HG02938 (cell line): ENCODE data around the gene CCBE1.
"Not testable (repeated sequence)": the region's sequence is repeated elsewhere in the genome, so short reads cannot be mapped to it uniquely, and the experiment has no call there.

Source experiments
- ATAC-seq: cut with Tn5 transposase; IDR thresholded peaks from one replicate; pipeline ENCODE4 v1.9.1; 2021; ENCODE audit warnings: mild to moderate bottlenecking, moderate library complexity; ENCODE audit not compliant: unreplicated experiment

Gene CCBE1

GRCh38 chr18:59658941-59659340 is 38.3 kb downstream of the CCBE1 start:
- no peak for ATAC-seq

GRCh38 chr18:59657012-59657411 is 40.2 kb downstream of the CCBE1 start:
- ATAC-seq, result no peak

- ATAC-seq, result no peak
These were observed 40.8 kb downstream of the CCBE1 start for GRCh38 chr18:59656373-59656887.

- ATAC-seq, result no peak
These were observed 41.5 kb downstream of the CCBE1 start for GRCh38 chr18:59655676-59656075.

- no peak for ATAC-seq
These were observed 46.2 kb downstream of the CCBE1 start for GRCh38 chr18:59651071-59651470.

GRCh38 chr18:59650266-59650820 is 46.9 kb downstream of the CCBE1 start:
- ATAC-seq, result no peak

GRCh38 chr18:59649591-59649990 is 47.6 kb downstream of the CCBE1 start:
- no peak for ATAC-seq

GRCh38 chr18:59648469-59648868 is 48.8 kb downstream of the CCBE1 start:
- not testable (repeated sequence) for ATAC-seq

GRCh38 chr18:59646963-59647307 is 50.3 kb downstream of the CCBE1 start:
- ATAC-seq, result no peak

- no peak for ATAC-seq
These were observed 50.8 kb downstream of the CCBE1 start for GRCh38 chr18:59646228-59646962.

- no peak for ATAC-seq
These were observed 53.5 kb downstream of the CCBE1 start for GRCh38 chr18:59643740-59644139.

- ATAC-seq, result no peak
These were observed 56.5 kb downstream of the CCBE1 start for GRCh38 chr18:59640721-59641120.

- ATAC-seq, result no peak
These were observed 57.4 kb downstream of the CCBE1 start for GRCh38 chr18:59639821-59640220.

GRCh38 chr18:59639136-59639535 is 58.1 kb downstream of the CCBE1 start:
- no peak for ATAC-seq

- ATAC-seq, result no peak
These were observed 63.2 kb downstream of the CCBE1 start for GRCh38 chr18:59633961-59634485.

- ATAC-seq, result no peak
These were observed 63.9 kb downstream of the CCBE1 start for GRCh38 chr18:59633317-59633716.

GRCh38 chr18:59631583-59632181 is 65.5 kb downstream of the CCBE1 start:
- no peak for ATAC-seq

GRCh38 chr18:59629894-59630293 is 67.3 kb downstream of the CCBE1 start:
- no peak for ATAC-seq

GRCh38 chr18:59628995-59629394 is 68.2 kb downstream of the CCBE1 start:
- ATAC-seq, result no peak

- ATAC-seq, result no peak
These were observed 69.8 kb downstream of the CCBE1 start for GRCh38 chr18:59627414-59627813.

- no peak for ATAC-seq
These were observed 72.9 kb downstream of the CCBE1 start for GRCh38 chr18:59624369-59624765.
